Measurements from ENCODE around the gene ZYX. TPM values are rescaled to one million over a fixed set of nuclear protein-coding genes. Genes with fewer than 3 reads are reported as not detected.
A peak's percentile ranks its signal among the peaks of the same experiment; 100 is the strongest.

ZYX gene
- total RNA-seq, 1 donor from 2014 or later = 9.2 TPM

GRCh38 chr7:143345428-143345900 is 35.7 kb upstream of the ZYX start:
- peak overlapping the region; percentile 20 for H3K4me3 ChIP-seq (ENCODE audit: low read depth, low read length)
- peaks cover 2% of the 10 kb centered on the region for H3K27me3 ChIP-seq (ENCODE audit: control insufficient read depth, insufficient read depth, low read length)
- DNase-seq (ENCODE audit: low read depth) (peak; percentile 50), FAIRE-seq (no peak)
- H3K36me3 ChIP-seq (ENCODE audit: control insufficient read depth, insufficient read depth, low read length) = no peaks in the 10 kb centered on the region
- peak; percentile 90 for TF ChIP-seq CTCF (IDR thresholded peaks at IDR 0.05; ENCODE audit: insufficient read depth, low read length, severe bottlenecking)

GRCh38 chr7:143346018-143346417 is 35.1 kb upstream of the ZYX start:
- no peak for TF ChIP-seq CTCF (IDR thresholded peaks at IDR 0.05; ENCODE audit: insufficient read depth, low read length, severe bottlenecking)
- DNase-seq (ENCODE audit: low read depth) = no peak
- FAIRE-seq = no peak
- Histone ChIP-seq H3K36me3 (ENCODE audit: control insufficient read depth, insufficient read depth, low read length) (no peaks in the 10 kb centered on the region), H3K4me3 (ENCODE audit: low read depth, low read length) (no peak overlapping the region), H3K27me3 (ENCODE audit: control insufficient read depth, insufficient read depth, low read length) (peaks cover 2% of the 10 kb centered on the region)

DNA sequence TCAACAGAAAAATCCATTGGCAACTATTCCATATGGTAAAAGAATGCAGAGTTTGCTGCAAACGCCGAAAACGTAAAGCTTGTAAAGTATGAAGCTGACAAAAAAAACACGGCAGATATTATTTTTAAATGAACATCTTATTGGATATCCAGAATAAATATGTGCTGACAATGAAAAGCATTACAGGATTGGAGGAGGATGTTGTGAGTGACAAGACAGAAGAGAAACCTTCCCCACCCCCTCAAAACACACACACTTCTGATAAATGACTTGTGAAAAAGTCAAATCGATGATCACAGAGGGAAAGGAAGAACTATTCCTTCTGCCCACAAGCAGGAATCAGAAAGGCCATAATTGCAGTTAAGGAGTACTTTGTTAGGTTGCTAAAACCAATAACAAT is 33.2 kb upstream of the ZYX start:
- no peak for DNase-seq (ENCODE audit: low read depth)
- no peak for TF ChIP-seq CTCF (IDR thresholded peaks at IDR 0.05; ENCODE audit: insufficient read depth, low read length, severe bottlenecking)
- FAIRE-seq = no peak
- Histone ChIP-seq H3K4me3 (ENCODE audit: low read depth, low read length) (no peak overlapping the region), H3K36me3 (ENCODE audit: control insufficient read depth, insufficient read depth, low read length) (no peaks in the 10 kb centered on the region), H3K27me3 (ENCODE audit: control insufficient read depth, insufficient read depth, low read length) (peaks cover 2% of the 10 kb centered on the region)

- FAIRE-seq (no peak), DNase-seq (ENCODE audit: low read depth) (no peak)
- no peaks in the 10 kb centered on the region for H3K27me3 ChIP-seq (ENCODE audit: control insufficient read depth, insufficient read depth, low read length)
- H3K4me3 ChIP-seq (ENCODE audit: low read depth, low read length) = no peak overlapping the region
- H3K36me3 ChIP-seq (ENCODE audit: control insufficient read depth, insufficient read depth, low read length) = no peaks in the 10 kb centered on the region
- TF ChIP-seq CTCF (IDR thresholded peaks at IDR 0.05; ENCODE audit: insufficient read depth, low read length, severe bottlenecking) = no peak
Measured at GRCh38 chr7:143351060-143351459, 30.1 kb upstream of the ZYX start.

GRCh38 chr7:143351574-143351973 is 29.6 kb upstream of the ZYX start:
- no peak for TF ChIP-seq CTCF (IDR thresholded peaks at IDR 0.05; ENCODE audit: insufficient read depth, low read length, severe bottlenecking)
- no peak overlapping the region for H3K4me3 ChIP-seq (ENCODE audit: low read depth, low read length)
- FAIRE-seq (no peak), DNase-seq (ENCODE audit: low read depth) (no peak)
- no peaks in the 10 kb centered on the region for H3K27me3 ChIP-seq (ENCODE audit: control insufficient read depth, insufficient read depth, low read length)
- H3K36me3 ChIP-seq (ENCODE audit: control insufficient read depth, insufficient read depth, low read length) = no peaks in the 10 kb centered on the region

- H3K4me3 ChIP-seq (ENCODE audit: low read depth, low read length) = no peak overlapping the region
- H3K36me3 ChIP-seq (ENCODE audit: control insufficient read depth, insufficient read depth, low read length) = no peaks in the 10 kb centered on the region
- H3K27me3 ChIP-seq (ENCODE audit: control insufficient read depth, insufficient read depth, low read length) = no peaks in the 10 kb centered on the region
- DNase-seq (ENCODE audit: low read depth) (no peak), FAIRE-seq (no peak)
- TF ChIP-seq CTCF (IDR thresholded peaks at IDR 0.05; ENCODE audit: insufficient read depth, low read length, severe bottlenecking) = no peak
Measured at GRCh38 chr7:143352531-143353002, 28.6 kb upstream of the ZYX start.
